ENCODE measurements around the gene BICDL1. TPM values are rescaled to one million over a fixed set of nuclear protein-coding genes. Genes with fewer than 3 reads are reported as not detected.
A peak's percentile ranks its signal among the peaks of the same experiment; 100 is the strongest.

The BICDL1 gene
- total RNA-seq, 1 experiment from 2014 or later = 22.2 TPM

- Histone ChIP-seq H3K27ac (ENCODE audit: low read length) (no peak overlapping the region), H3K9me3 (ENCODE audit: control insufficient read depth, insufficient read depth, low read depth, low read length) (no peaks in the 10 kb centered on the region), H3K27me3 (ENCODE audit: control insufficient read depth, insufficient read depth, low read length) (no peaks in the 10 kb centered on the region), H3K4me1 (ENCODE audit: control insufficient read depth, insufficient read depth, low read length) (peaks cover 3% of the 10 kb centered on the region; the same call in 1 of the 2 replicates), H3K36me3 (ENCODE audit: control insufficient read depth, insufficient read depth, low read length) (no peaks in the 10 kb centered on the region), H3K4me3 (ENCODE audit: low read depth in 2 of 2, low read length in 2 of 2) (no peak overlapping the region)
- CTCF ChIA-PET = no interaction called here
- TSS peak; percentile 73 for BruUV-seq (replicated peaks)
- ATAC-seq = no peak
- intact Hi-C loops (cut with micrococcal nuclease; ENCODE audit: unreplicated experiment) = no loop called here
- POLR2A ChIA-PET = no interaction called here
- no peak for TF ChIP-seq TCF7L2 (IDR thresholded peaks at IDR 0.05; ENCODE audit: low read depth, low read length)
- no peak for TF ChIP-seq POLR2AphosphoS5 (IDR thresholded peaks at IDR 0.05; ENCODE audit: low read depth, low read length)
- no peak for TF ChIP-seq SIN3A (IDR thresholded peaks at IDR 0.05; ENCODE audit: borderline replicate concordance, insufficient read depth, low read depth, low read length)
- no peak for TF ChIP-seq CTCF (IDR thresholded peaks at IDR 0.05)
- TF ChIP-seq REST (IDR thresholded peaks at IDR 0.05; ENCODE audit: insufficient read depth in 1 of 2, low read depth in 2 of 2, low read length in 1 of 2) = no peak
- DNase-seq (ENCODE audit: low read depth, low spot score) = no peak
- in situ Hi-C loops (cut with HindIII; ENCODE audit: low pct_unique_long_range_greater_than_20kb, low sequenced_read_pairs) = no loop called here
Observed at GRCh38 chr12:120106151-120106550, 117.1 kb downstream of the BICDL1 start.

DNA sequence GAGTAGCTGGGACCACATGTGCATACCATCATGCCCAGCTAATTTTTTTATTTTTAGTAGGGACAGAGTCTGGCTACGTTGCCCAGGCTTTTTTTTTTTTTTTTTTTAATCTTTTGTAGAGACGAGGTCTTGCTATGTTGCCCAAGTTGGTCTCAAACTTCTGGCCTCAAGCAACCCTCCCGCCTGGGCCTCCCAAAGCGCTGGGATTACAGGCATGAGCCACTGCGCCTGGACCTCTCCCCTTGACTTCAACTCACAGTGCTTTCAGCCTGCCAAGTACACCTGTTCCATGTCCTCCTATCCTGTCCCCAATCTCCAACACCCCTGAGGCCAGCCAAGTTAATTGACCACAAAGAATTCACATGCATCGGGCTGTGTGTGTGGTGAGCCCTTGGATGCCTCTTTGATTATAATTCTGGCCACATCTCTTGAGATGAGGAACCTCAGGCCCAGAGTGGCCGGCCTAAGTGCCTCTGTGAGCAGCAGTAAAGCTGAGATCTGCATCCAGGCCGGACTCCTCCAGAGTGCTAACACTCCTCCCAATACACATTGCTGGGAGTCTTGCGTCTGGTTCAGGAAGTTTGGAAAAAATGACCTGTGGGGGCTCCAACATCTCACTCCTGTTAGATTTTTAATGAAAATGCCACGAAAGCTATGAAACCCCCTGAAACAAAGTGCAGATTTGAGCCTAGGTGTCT is 120.7 kb downstream of the BICDL1 start:
- H3K27ac ChIP-seq (ENCODE audit: low read length) = no peak overlapping the region
- CTCF ChIA-PET = no interaction called here
- H3K4me3 ChIP-seq (ENCODE audit: low read depth in 2 of 2, low read length in 2 of 2) = no peak overlapping the region
- ATAC-seq = no peak
- BruUV-seq (replicated peaks) = no TSS peak
- H3K27me3 ChIP-seq (ENCODE audit: control insufficient read depth, insufficient read depth, low read length) = no peaks in the 10 kb centered on the region
- no peaks in the 10 kb centered on the region for H3K36me3 ChIP-seq (ENCODE audit: control insufficient read depth, insufficient read depth, low read length)
- in situ Hi-C loops (cut with HindIII; ENCODE audit: low pct_unique_long_range_greater_than_20kb, low sequenced_read_pairs) = no loop called here
- intact Hi-C loops (cut with micrococcal nuclease; ENCODE audit: unreplicated experiment) = no loop called here
- DNase-seq (ENCODE audit: low read depth, low spot score) = no peak
- peaks cover 3% of the 10 kb centered on the region; the same call in 1 of the 2 replicates for H3K4me1 ChIP-seq (ENCODE audit: control insufficient read depth, insufficient read depth, low read length)
- POLR2A ChIA-PET = no interaction called here
- H3K9me3 ChIP-seq (ENCODE audit: control insufficient read depth, insufficient read depth, low read depth, low read length) = no peaks in the 10 kb centered on the region
- TF ChIP-seq CTCF (IDR thresholded peaks at IDR 0.05) = no peak
- TF ChIP-seq REST (IDR thresholded peaks at IDR 0.05; ENCODE audit: insufficient read depth in 1 of 2, low read depth in 2 of 2, low read length in 1 of 2) = no peak
- TF ChIP-seq POLR2AphosphoS5 (IDR thresholded peaks at IDR 0.05; ENCODE audit: low read depth, low read length) = no peak
- no peak for TF ChIP-seq TCF7L2 (IDR thresholded peaks at IDR 0.05; ENCODE audit: low read depth, low read length)
- no peak for TF ChIP-seq SIN3A (IDR thresholded peaks at IDR 0.05; ENCODE audit: borderline replicate concordance, insufficient read depth, low read depth, low read length)

Data from Panc1 (cell line).